Naive B cell (primary cell): ENCODE measurements around the gene MUC7. TPM values are rescaled to one million over a fixed set of nuclear protein-coding genes. Genes with fewer than 3 reads are reported as not detected.

ENCODE experiments used
- ATAC-seq, 2 donors: fragments of 150-1000 bp; cut with Tn5 transposase; 2 replicates each; pipeline ENCODE4 v1.10.0; 2021; ENCODE audit warnings: low read depth in 2 of 2, mild to moderate bottlenecking in 2 of 2, moderate library complexity in 2 of 2
- DNase-seq: peaks from one replicate; pipeline ENCODE4 v3.0.0; 2022
- H3K27ac Mint-ChIP-seq, 6 donors: one replicate each; pipeline ENCODE4 v1.8.0; 2020 to 2022; ENCODE audit warnings: mild to moderate bottlenecking in 6 of 6, mixed read lengths in 6 of 6, moderate library complexity in 5 of 6, inconsistent platforms in 2 of 6
- H3K27me3 Mint-ChIP-seq, 3 donors: one replicate each; pipeline ENCODE4 v1.8.0; 2021 to 2022; ENCODE audit warnings: mixed read lengths in 3 of 3, mild to moderate bottlenecking in 1 of 3
- H3K36me3 Mint-ChIP-seq, 2 donors: one replicate each; pipeline ENCODE4 v1.8.0; 2020 to 2022; ENCODE audit warnings: mixed read lengths in 2 of 2, inconsistent platforms in 1 of 2, mild to moderate bottlenecking in 1 of 2
- H3K4me1 Mint-ChIP-seq, 3 donors: one replicate each; pipeline ENCODE4 v1.8.0; 2020 to 2022; ENCODE audit warnings: mixed read lengths in 3 of 3, inconsistent platforms in 1 of 3, mild to moderate bottlenecking in 1 of 3, moderate library complexity in 1 of 3
- H3K4me3 Mint-ChIP-seq, 8 donors: one replicate each; pipeline ENCODE4 v1.8.0; 2020 to 2022; ENCODE audit warnings: mild to moderate bottlenecking in 8 of 8, mixed read lengths in 8 of 8, moderate library complexity in 8 of 8, inconsistent platforms in 2 of 8
- H3K9me3 Mint-ChIP-seq, 7 donors: one replicate each; pipeline ENCODE4 v1.8.0; 2020 to 2022; ENCODE audit warnings: mixed read lengths in 7 of 7, mild to moderate bottlenecking in 5 of 7, inconsistent platforms in 2 of 7, moderate library complexity in 1 of 7
- polyA plus RNA-seq, 6 donors: library from polyadenylated mRNA; unstranded; fragments of 300-500 nt; fragmentation: Illumina TruSeq; gene quantifications; one replicate each; pipeline ENCODE4 v1.2.3, GENCODE V29; 2021; ENCODE audit warnings: low read depth in 6 of 6

Gene MUC7
- polyA plus RNA-seq, 6 donors from 2014 or later = not detected

DNA sequence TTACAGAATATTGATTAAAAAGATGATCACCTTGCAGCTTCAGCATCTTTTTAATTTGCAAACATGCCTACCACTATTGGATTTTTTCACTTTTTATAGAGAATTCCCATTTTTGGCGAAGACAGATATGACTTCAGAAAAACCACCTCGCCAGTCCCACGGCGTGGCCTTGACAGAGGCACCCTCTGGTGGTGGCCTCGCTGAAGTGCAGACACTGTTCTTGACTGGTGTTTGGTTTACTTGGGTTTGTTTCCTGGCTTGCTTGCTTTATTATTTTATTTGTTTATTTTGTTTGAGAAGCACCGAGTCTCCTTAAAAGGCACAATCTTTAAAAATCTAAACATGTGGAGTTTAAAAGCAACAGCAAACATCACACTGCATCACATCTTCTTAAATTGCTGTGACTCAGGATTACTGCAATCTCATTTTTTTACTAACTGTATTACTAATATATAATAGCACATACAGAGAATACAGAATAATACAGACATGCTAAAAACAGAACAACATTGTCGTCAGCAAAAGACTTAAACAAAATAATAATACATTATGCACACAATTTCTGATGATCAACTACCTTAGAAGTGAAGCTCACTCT is 33.3 kb downstream of the MUC7 start:
- DNase-seq (peak; percentile 28), ATAC-seq (peak in 1 of 2 donors; percentile 41)
- Mint-ChIP-seq H3K27ac (peak overlapping the region in 1 of 6 donors; percentile 21), H3K27me3 (peaks cover 0 to 6% (median 0%) of the 10 kb centered on the region in 3 donors), H3K4me3 (no peak overlapping the region), H3K4me1 (no peaks in the 10 kb centered on the region), H3K9me3 (no peaks in the 10 kb centered on the region), H3K36me3 (no peaks in the 10 kb centered on the region)

DNA sequence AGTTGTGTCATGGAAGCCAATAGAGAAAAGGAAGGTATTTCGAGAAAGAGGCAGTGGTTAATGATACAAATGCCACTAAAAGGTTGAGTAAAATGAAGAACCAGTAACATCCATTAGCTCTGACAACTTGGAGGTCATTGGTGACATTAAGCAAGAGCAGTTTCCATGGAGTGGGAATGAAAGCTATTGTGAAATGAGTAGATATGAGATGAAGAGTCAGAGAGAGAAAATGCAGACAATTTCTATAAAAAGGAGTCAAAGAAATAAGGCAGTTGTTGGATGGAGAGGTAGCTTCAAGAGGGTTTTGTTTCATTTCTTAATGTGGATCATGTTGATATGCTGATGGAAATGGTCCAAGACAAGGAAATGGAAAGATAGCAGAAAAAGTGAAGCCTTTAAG is 36.8 kb downstream of the MUC7 start:
- Mint-ChIP-seq H3K27ac (no peak overlapping the region), H3K27me3 (peaks cover 5 to 10% (median 8%) of the 10 kb centered on the region in 3 donors), H3K4me3 (no peak overlapping the region), H3K9me3 (no peaks in the 10 kb centered on the region), H3K4me1 (no peaks in the 10 kb centered on the region), H3K36me3 (no peaks in the 10 kb centered on the region)
- ATAC-seq (no peak), DNase-seq (no peak)

DNA sequence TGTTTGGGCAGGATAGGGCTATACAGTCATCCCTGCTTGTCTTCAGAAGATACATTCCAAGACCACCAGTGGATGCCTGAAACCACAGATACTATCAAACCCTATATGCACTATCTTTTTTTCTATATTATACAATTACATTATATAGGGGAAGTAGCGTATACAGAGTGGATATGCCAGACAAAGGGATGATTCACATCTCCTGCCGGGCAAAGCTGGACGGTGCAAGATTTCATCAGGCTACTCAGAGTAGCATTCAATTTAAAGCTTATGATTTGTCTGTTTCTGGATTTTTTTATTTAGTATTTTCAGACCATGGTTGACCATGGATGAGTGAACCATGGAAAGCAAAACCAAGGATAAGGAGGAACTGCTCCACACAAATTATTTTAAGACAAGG is 39.4 kb downstream of the MUC7 start:
- Mint-ChIP-seq H3K27ac (no peak overlapping the region), H3K4me1 (no peaks in the 10 kb centered on the region), H3K4me3 (no peak overlapping the region), H3K9me3 (no peaks in the 10 kb centered on the region), H3K27me3 (peaks cover 9 to 13% (median 12%) of the 10 kb centered on the region in 3 donors), H3K36me3 (no peaks in the 10 kb centered on the region)
- no peak for ATAC-seq
- no peak for DNase-seq

DNA sequence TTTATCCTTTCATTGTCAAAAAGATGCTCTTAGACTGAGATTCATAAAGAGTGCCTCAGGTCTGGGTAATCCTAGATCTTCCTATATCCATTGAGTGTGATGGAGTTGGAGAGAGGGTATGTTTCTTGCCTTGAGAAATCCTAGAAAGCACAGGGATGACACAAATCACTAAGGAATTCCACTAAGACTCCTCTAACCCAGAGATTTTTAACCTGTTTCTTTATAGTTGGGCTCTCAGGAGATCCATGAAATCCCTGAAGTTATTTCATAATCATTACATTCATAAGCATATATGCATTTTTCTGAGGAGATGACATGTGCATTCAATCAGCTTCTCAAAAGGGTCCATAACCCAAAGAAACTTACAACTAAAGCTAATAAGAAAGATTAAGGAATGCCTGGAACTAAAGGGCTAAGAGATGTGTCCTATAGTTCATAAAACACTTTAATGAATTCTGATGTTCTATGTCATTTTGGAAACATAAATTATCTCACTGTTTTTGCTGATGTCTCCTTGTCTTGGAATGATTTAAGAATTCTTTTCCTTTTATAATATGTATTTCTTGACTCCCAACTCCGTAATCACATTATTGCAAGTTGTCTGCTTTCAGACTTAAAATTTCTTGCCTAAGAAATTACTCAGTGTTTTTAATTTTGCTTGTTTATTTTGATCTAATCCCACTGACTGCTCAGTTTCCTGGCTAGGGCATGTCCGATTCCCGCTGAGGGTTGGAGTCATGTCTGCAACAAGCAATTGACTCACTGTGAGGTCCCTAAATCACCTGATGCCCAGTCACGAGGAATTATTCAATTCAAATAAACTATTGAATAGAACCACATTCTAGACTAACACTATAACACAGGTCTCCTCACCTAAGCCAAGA is 43.6 kb downstream of the MUC7 start:
- peaks cover 13 to 24% (median 23%) of the 10 kb centered on the region in 3 donors for H3K27me3 Mint-ChIP-seq
- DNase-seq (no peak), ATAC-seq (no peak)
- no peak overlapping the region for H3K27ac Mint-ChIP-seq
- no peaks in the 10 kb centered on the region for H3K4me1 Mint-ChIP-seq
- H3K36me3 Mint-ChIP-seq = no peaks in the 10 kb centered on the region
- H3K4me3 Mint-ChIP-seq = no peak overlapping the region
- H3K9me3 Mint-ChIP-seq = peaks cover 0 to 2% (median 0%) of the 10 kb centered on the region in 7 donors

DNA sequence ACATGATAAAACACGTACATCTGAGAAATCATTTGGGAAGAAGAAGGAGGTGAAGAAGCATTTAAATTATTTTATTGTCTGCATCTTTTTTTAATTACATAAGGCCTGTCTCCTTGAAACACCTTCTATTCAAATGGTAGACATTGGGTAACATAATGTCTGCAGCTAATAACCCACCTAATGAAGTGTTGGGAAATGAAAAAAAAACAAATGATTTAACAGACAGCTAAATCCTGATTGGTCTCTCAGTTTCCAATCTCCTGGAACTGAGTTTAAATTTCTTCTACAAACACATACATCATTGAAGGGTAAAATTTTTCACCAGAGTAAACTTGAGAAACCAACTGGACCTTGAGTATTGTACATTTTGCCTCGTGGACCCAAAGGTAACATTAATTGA is 46.3 kb downstream of the MUC7 start, which contains the start of gene AMTN:
AMTN (plus strand) TSS at position 301 of the 400 bp plus-strand sequence. CDS start 209 bp downstream, outside the sequence.
- Mint-ChIP-seq H3K4me3 (no peak within 1 kb of the TSS), H3K36me3 (no peaks in the 10 kb centered on the region), H3K9me3 (peaks cover 0 to 2% (median 0%) of the 10 kb centered on the region in 7 donors), H3K27me3 (peaks cover 8 to 23% (median 19%) of the 10 kb centered on the region in 3 donors), H3K4me1 (no peaks in the 10 kb centered on the region), H3K27ac (no peak within 1 kb of the TSS)
- ATAC-seq = no peak
- no peak for DNase-seq

DNA sequence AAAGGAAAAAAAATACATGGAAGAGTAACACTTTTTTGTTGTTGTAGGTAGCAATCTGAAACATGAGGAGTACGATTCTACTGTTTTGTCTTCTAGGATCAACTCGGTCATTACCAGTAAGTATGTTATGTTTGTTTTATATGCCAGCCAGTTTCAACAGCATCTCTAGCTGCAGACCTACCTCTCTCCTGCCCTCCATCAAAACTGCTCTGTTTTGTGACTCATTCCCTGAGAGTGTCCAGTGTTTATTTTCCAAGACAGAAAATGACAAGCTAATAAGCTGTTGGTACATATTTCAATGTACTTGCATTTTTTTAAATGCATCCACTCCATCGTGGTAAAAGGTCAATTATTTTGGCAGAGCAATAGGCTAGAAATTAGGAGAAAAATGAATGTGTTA is 46.7 kb downstream of the MUC7 start:
- Mint-ChIP-seq H3K27me3 (peaks cover 4 to 21% (median 15%) of the 10 kb centered on the region in 3 donors), H3K4me3 (no peak overlapping the region), H3K9me3 (peaks cover 0 to 2% (median 0%) of the 10 kb centered on the region in 7 donors), H3K4me1 (no peaks in the 10 kb centered on the region), H3K36me3 (no peaks in the 10 kb centered on the region), H3K27ac (no peak overlapping the region)
- ATAC-seq = no peak
- DNase-seq = no peak

DNA sequence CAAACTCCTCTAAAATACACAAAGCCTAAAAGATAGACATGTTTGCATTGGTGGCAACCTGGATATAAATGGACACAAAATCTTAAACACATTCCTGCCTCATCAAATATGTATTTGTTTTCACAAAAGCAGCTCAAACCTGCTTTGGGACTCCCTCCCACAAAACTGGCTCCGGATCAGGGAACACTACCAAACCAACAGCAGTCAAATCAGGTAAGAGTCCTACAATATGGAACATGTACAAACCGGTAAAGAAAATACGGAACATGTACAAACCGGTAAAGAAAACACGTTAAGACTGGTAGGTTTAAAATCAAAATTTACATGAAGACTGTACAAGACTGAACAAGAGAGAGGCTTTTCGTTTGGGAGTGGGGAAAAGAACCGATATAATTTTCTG is 50.6 kb downstream of the MUC7 start:
- no peak for ATAC-seq
- Mint-ChIP-seq H3K9me3 (no peaks in the 10 kb centered on the region), H3K36me3 (no peaks in the 10 kb centered on the region), H3K4me1 (no peaks in the 10 kb centered on the region), H3K27me3 (peaks cover 4 to 17% (median 5%) of the 10 kb centered on the region in 3 donors), H3K4me3 (no peak overlapping the region), H3K27ac (no peak overlapping the region)
- no peak for DNase-seq

DNA sequence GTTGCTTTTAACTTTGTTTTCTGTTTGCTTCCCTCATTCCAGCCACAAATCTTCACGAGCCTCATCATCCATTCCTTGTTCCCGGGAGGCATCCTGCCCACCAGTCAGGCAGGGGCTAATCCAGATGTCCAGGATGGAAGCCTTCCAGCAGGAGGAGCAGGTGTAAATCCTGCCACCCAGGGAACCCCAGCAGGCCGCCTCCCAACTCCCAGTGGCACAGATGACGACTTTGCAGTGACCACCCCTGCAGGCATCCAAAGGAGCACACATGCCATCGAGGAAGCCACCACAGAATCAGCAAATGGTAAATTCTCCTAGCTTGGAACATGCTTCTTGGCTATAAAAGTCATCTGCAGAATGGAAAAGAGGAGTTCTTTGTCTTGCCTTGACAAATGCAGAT is 59.0 kb downstream of the MUC7 start:
- DNase-seq (no peak), ATAC-seq (no peak)
- H3K9me3 Mint-ChIP-seq = no peaks in the 10 kb centered on the region
- no peaks in the 10 kb centered on the region for H3K4me1 Mint-ChIP-seq
- H3K4me3 Mint-ChIP-seq = no peak overlapping the region
- H3K36me3 Mint-ChIP-seq = no peaks in the 10 kb centered on the region
- peaks cover 11 to 16% (median 11%) of the 10 kb centered on the region in 3 donors for H3K27me3 Mint-ChIP-seq
- H3K27ac Mint-ChIP-seq = no peak overlapping the region

DNA sequence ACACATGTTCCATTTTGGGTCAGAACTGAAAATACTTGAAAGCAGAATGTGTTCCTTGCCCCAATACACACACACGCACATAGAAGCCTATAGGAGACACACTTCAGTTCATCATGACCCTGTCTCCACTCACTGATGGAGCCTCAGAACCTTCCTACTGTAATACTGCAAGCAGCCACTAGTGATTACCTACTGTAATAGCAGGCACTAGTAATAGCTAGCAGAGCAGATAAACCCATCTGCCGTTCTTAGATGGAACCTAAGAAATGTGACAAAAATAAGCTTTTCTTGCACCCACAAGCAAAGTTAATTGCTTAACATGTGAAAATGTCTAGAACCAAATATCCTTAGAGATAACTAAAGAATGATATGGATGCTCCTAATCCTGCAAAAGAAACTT is 60.0 kb downstream of the MUC7 start:
- Mint-ChIP-seq H3K27ac (no peak overlapping the region), H3K27me3 (peaks cover 6 to 16% (median 11%) of the 10 kb centered on the region in 3 donors), H3K4me3 (no peak overlapping the region), H3K36me3 (no peaks in the 10 kb centered on the region), H3K9me3 (peaks cover 0 to 4% (median 0%) of the 10 kb centered on the region in 7 donors), H3K4me1 (no peaks in the 10 kb centered on the region)
- DNase-seq (no peak), ATAC-seq (no peak)

Other genes starting within 250 kb of the MUC7 start
- gene FDCSP, start 246.1 kb upstream of the MUC7 start, polyA plus RNA-seq = not detected
- gene CSN3, start 229.6 kb upstream of the MUC7 start, polyA plus RNA-seq = not detected
- not detected for gene CABS1, start 137.2 kb upstream of the MUC7 start, polyA plus RNA-seq
- gene SMR3A, start 111.4 kb upstream of the MUC7 start, polyA plus RNA-seq = not detected
- not detected for gene SMR3B, start 89.1 kb upstream of the MUC7 start, polyA plus RNA-seq
- not detected for gene OPRPN, start 74.3 kb upstream of the MUC7 start, polyA plus RNA-seq
- gene AMTN, start 46.4 kb downstream of the MUC7 start, polyA plus RNA-seq = not detected
- not detected for gene AMBN, start 120.1 kb downstream of the MUC7 start, polyA plus RNA-seq
- gene ENAM, start 156.5 kb downstream of the MUC7 start, polyA plus RNA-seq = under 1 TPM in 2 of 6 donors, not detected in 4; 0.13 to 0.15 TPM
- gene JCHAIN, start 194.3 kb downstream of the MUC7 start, polyA plus RNA-seq = 100 to 1,000 TPM; 198 to 689 (median 314) TPM
- 10 to 100 TPM in 4 of 6 donors, 1 to 10 TPM in 2; 2.3 to 18.2 (median 13.6) TPM for gene UTP3, start 216.3 kb downstream of the MUC7 start, polyA plus RNA-seq
- 10 to 100 TPM; 13.8 to 20.8 (median 14.4) TPM for gene RUFY3, start 249.8 kb downstream of the MUC7 start, polyA plus RNA-seq